Measurements from ENCODE around the gene CASP2.

Gene CASP2

GRCh38 chr7:143299346-143299745, 11.2 kb downstream of the CASP2 start:
- DNase-seq: no peak

DNA sequence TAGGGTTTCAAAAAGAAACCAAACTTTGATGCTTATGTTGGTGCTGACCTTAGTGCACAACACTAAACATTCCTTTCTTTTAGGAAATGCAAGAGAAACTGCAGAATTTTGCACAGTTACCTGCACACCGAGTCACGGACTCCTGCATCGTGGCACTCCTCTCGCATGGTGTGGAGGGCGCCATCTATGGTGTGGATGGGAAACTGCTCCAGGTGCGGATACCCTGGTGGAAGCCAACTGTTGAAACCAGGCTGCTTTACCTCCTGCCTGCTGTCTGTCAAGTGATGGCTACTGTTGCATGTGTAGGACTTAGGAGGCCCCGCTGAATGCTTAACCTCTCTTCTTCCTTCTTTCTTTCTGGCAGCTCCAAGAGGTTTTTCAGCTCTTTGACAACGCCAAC, 11.7 kb downstream of the CASP2 start:
- no peak for DNase-seq

- peak; percentile 74 for DNase-seq
These were observed 13.1 kb downstream of the CASP2 start for GRCh38 chr7:143300959-143301935.

- DNase-seq: no peak
These were observed 15.6 kb downstream of the CASP2 start for GRCh38 chr7:143303733-143304132.

DNA sequence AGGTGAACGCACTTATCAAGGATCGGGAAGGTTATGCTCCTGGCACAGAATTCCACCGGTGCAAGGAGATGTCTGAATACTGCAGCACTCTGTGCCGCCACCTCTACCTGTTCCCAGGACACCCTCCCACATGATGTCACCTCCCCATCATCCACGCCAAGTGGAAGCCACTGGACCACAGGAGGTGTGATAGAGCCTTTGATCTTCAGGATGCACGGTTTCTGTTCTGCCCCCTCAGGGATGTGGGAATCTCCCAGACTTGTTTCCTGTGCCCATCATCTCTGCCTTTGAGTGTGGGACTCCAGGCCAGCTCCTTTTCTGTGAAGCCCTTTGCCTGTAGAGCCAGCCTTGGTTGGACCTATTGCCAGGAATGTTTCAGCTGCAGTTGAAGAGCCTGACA, 16.8 kb downstream of the CASP2 start:
- DNase-seq: no peak

GRCh38 chr7:143305423-143306070, 17.4 kb downstream of the CASP2 start:
- DNase-seq: peak; percentile 78

DNA sequence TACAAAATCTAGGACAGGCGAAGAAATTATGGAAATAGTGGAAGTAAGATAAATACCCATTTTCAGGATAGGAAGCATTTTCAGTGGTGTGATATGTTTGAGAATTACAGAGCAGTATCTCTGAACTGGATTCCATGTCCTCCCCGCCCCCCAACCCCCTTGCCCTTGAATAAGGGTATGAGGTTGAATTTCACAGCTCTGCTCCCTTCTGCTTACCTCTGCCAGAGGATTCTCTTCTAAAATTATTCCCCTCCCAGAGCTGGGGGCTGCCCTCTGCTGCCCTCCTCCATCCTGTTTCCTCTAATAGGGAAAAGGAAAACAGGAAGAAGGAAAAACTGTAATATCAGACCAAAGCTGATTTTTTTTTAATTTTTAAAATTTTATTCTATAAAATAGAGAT, 20.5 kb downstream of the CASP2 start:
- DNase-seq: no peak

DNA sequence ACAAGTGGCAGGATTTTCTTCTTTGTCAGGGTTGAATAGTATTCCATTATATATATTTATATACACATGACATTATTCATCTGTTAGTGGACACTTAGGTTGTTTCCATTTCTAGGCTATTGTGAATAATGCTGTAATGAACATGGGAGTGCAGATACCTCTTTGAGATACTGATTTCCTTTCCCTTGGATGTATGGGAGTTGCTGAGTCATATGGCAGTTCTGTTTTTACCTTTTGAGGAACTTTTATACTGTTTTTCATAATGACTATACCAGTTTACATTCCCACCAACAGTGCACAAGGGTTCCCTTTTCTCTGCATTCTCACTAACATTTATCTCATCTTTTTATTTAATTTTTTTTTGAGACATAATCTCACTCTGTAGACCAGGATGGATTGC, 26.0 kb downstream of the CASP2 start:
- peak; percentile 48 for DNase-seq

- peak; percentile 16 for DNase-seq
These were observed 27.6 kb downstream of the CASP2 start, which contains the start of gene CLCN1 for GRCh38 chr7:143315776-143316175. Gene CLCN1, plus strand, starts transcription at chr7:143316111. Its CDS starts 102 bp downstream, at chr7:143316213.

DNA sequence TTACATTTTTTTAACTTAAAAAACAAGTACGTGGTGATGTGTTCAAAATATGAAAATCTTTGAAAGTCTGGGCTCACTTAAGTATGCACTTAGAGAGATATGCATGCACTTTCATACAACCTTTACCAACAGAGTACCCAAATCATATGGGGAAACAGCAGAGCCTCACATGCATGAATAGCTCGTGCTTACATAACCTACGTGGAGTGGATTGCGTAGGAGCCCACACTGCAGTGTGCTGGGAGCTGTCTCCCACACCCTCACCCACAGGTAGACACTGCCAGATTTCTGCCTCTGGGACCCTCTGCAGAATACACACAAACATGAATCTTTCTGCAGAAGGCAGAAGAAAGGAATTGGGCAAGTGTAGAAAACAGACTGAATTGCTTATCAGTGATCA, 28.3 kb downstream of the CASP2 start:
- peak; percentile 15 for DNase-seq

GRCh38 chr7:143318661-143319060, 30.5 kb downstream of the CASP2 start:
- peak; percentile 53 for DNase-seq

DNA sequence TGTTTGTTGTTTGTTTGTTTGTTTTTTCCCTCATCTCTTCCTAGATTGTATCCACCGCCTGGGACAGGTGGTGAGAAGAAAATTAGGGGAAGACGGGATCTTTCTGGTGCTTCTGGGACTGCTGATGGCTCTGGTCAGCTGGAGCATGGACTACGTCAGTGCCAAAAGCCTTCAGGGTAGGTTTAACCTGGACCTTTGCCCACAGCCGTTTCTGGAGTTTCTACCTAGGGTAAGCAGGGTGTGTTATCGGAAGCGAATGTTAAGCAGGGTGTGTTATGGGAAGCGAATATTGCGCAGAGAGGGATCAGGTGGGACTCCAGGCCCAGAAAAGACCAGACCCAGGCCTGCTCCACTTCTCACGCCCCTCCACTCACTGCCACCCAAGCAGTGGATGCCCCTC, 32.5 kb downstream of the CASP2 start:
- no peak for DNase-seq

DNA sequence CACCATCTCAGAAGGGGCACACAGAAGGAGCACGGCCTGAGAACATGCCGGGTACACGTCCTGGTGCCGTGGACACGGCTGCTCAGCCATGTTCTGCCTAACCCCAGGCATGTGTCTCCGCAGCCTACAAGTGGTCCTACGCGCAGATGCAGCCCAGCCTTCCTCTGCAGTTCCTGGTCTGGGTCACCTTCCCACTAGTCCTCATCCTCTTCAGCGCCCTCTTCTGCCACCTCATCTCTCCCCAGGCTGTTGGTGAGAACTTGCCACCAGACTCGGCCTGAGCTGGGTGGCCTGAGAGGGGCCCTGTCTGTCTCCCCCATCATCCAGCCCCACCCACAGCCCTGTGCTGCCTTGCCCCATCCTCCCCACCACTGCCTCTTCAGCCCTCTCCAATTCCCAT, 33.1 kb downstream of the CASP2 start:
- DNase-seq: no peak

- DNase-seq: peak; percentile 79
These were observed 33.6 kb downstream of the CASP2 start for GRCh38 chr7:143321734-143322133.

DNA sequence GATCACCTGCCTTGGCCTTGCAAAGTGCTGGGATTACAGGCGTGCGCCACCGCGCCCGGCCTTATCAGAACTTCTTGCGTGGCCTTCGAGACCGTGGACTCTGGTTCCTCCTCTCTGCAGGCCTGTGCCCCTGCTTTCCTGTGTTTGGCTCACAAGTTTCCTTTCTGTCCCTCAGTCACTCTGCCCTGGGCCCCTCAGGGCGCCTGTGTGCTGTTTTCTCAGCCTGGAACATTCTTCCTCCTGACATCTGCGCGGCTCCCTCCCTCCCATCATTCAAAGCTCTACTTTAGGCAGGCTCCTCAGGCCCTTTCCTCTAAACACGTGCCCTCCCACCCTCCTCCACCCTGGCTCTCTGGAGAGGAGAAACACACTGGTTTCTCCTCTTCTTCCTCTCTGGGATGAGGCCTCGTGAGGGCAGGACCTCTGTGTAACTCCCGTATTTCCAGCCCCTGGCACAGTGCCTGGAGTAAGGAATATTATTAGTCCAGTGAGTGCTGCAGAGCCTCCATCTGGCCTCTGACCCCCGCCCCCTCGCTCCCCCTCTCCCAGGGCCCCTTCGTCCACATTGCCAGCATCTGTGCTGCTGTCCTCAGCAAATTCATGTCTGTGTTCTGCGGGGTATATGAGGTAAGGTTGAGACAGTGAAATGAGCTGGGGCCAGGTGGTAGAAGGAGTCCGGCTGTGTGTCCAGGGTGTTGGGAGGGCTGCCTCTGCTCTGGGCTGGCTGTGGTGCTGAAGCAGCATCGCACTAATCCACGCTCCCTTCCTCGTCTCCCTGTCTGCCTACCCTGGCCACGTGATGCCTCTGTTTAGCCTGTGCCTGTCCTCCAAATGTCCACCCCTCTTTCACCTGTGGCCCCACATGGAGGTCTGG, 34.8 kb downstream of the CASP2 start:
- DNase-seq: no peak

DNA sequence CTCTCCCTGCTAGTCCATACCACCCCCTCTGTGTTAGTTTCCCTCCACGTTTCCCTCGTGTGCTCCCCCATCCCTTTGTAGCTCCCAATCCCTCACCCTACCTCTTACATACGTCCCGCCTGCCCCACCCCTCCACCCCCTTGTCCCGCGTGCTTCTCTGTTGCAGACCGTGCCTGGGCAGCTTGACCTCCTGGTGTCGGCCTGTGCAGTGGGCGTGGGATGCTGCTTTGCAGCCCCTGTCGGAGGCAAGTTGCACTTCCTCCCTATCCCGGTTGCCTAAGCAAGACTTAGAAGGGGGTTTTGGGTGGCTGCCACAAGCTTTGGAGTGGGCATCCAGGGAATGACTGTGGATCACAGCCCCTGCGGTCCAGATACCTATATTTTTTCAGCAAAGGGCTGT, 35.5 kb downstream of the CASP2 start:
- peak; percentile 52 for DNase-seq

- peak; percentile 24 for DNase-seq
These were observed 37.1 kb downstream of the CASP2 start for GRCh38 chr7:143325240-143325639.

DNA sequence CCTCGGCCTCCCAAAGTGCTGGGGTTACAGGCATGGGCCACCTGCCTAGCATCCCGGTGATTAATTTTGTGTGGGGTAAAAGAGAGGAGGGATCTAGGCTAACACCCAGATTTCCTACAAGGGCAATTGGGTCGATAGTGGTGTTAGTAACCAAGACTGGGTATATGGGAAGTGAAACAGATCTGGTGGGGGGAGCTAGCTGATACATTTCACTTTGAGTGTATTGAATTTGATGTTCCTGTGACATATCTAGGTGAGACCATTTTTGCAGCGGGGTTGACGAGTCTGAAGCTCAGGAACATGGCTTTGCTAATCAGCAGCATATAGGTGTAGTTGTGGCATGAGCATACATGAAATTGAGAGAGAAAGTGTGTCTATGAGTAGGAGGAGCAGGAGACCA, 39.8 kb downstream of the CASP2 start:
- peak; percentile 12 for DNase-seq

- no peak for DNase-seq
These were observed 41.5 kb downstream of the CASP2 start for GRCh38 chr7:143329471-143330170.

DNA sequence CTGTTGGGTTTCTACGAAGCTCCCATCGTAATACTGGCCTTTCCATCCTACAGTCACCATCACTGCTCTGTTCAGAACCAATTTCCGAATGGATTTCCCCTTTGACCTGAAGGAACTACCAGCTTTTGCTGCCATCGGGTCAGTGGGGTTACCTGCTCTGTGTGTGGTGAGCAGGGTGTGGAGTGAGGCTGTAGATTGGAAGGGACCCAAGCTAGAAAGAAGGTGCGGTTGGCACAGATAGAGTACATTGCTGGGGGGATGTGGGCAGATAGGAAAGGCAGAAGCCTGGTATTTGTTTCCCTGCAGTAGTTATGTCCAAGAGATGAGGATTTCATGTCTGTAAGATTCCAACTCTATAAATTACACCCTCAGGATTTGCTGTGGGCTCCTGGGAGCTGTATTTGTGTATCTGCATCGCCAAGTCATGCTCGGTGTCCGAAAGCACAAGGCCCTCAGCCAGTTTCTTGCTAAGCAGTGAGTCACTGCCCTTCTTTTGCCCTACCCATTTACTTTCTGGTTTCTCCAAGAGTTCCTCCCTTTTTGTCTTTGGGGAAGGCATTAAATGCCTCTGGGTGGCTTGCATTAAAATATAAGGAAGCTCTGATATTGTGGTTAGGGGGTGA, 43.1 kb downstream of the CASP2 start:
- peak; percentile 73 for DNase-seq

- DNase-seq: no peak
These were observed 46.1 kb downstream of the CASP2 start for GRCh38 chr7:143334244-143334643.

- DNase-seq: no peak
These were observed 49.1 kb downstream of the CASP2 start for GRCh38 chr7:143337216-143337615.

Data from suppressor macrophage treated with lipopolysaccharide for 4 hours (primary cell).